GM18870 (cell line): Measurements from ENCODE around the gene E2F6.

ENCODE experiments used
- ATAC-seq: cut with Tn5 transposase; IDR thresholded peaks from one replicate; pipeline ENCODE4 v1.9.1; 2021; ENCODE audit warnings: moderate library complexity; ENCODE audit not compliant: unreplicated experiment

E2F6 gene

GRCh38 chr2:11465485-11466306, at the start of gene E2F6:
Gene E2F6 (minus strand): TSS chr2:11466161. CDS start chr2:11465879, 282 bp downstream.
- peak; percentile 48 for ATAC-seq

- ATAC-seq, result no peak
Observed at GRCh38 chr2:11515490-11515981, 49.6 kb upstream of the E2F6 start.

- ATAC-seq, result no peak
Observed at GRCh38 chr2:11514904-11515303, 48.9 kb upstream of the E2F6 start.

GRCh38 chr2:11514081-11514730, 48.2 kb upstream of the E2F6 start:
- ATAC-seq, result no peak

- ATAC-seq, result no peak
Observed at GRCh38 chr2:11513319-11513718, 47.4 kb upstream of the E2F6 start.

GRCh38 chr2:11512431-11512830, 46.5 kb upstream of the E2F6 start:
- ATAC-seq, result no peak

GRCh38 chr2:11509657-11510360, 43.8 kb upstream of the E2F6 start:
- ATAC-seq, result no peak

GRCh38 chr2:11508279-11508678, 42.3 kb upstream of the E2F6 start:
- no peak for ATAC-seq

- no peak for ATAC-seq
Observed at GRCh38 chr2:11507517-11507916, 41.6 kb upstream of the E2F6 start.

GRCh38 chr2:11506611-11506969, 40.6 kb upstream of the E2F6 start:
- ATAC-seq, result no peak

GRCh38 chr2:11505652-11506610, 40.0 kb upstream of the E2F6 start:
- ATAC-seq, result peak; percentile 75

GRCh38 chr2:11503354-11503927, 37.5 kb upstream of the E2F6 start:
- no peak for ATAC-seq

- ATAC-seq, result no peak
Observed at GRCh38 chr2:11502740-11503292, 36.9 kb upstream of the E2F6 start.

- ATAC-seq, result peak; percentile 46
Observed at GRCh38 chr2:11500702-11501303, 34.8 kb upstream of the E2F6 start.

GRCh38 chr2:11499081-11499743, 33.3 kb upstream of the E2F6 start:
- no peak for ATAC-seq

GRCh38 chr2:11498543-11499034, 32.6 kb upstream of the E2F6 start:
- ATAC-seq, result peak; percentile 94

- ATAC-seq, result no peak
Observed at GRCh38 chr2:11495844-11496681, 30.1 kb upstream of the E2F6 start.

- ATAC-seq, result no peak
Observed at GRCh38 chr2:11494310-11494709, 28.3 kb upstream of the E2F6 start.
